AG08395 (cell line): ENCODE measurements around the gene TAC4.

ENCODE experiments used
- DNase-seq: peaks from one replicate; pipeline ENCODE4 v3.0.0; 2012; ENCODE audit warnings: mixed read lengths, low spot score

The TAC4 gene

GRCh38 chr17:49848019-49848473 is at the start of gene TAC4:
TSS of gene TAC4 (minus strand) at chr17:49848069. CDS start at chr17:49848017, 52 bp downstream.
- DNase-seq, result no peak

DNA sequence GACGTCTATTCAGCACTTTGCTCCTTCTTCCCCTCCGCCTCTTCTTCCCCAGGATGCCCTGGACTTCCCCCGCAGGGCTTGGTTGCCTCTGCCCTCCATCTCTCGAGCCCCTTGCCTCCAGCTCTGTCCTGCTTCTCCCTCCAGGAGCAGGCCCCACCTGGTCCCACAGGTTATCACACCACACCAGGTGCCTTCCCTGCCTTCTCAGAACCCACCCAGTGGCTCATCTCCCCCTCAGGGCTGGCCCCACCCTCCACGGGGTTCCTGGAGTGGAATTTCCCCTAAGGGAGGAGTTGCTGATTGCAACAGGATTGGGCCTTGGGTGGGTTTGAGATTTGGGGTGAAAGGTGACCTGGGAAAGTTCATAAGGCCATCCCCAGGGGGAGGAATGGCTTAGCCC is 49.0 kb upstream of the TAC4 start:
- no peak for DNase-seq

- DNase-seq, result no peak
Observed at GRCh38 chr17:49896222-49896621, 48.4 kb upstream of the TAC4 start.

DNA sequence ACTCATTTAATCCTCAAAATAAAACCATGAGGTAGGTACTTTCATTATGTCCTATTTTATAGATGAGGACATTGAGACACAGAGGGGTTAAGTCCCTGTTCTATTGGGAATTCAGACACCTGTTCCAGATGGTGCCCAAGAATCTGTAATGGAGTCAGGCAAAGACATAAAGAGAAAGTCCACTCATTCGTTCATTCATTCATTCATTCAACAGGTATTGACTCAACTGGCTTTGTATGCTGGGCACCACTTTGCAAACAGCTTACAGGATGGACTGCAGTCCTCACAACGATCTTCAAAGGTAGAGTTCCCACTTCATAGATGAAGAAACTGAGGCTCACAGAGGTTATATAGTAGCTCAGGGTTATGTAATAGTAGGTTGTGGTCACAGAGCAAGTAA is 47.9 kb upstream of the TAC4 start:
- DNase-seq, result no peak

DNA sequence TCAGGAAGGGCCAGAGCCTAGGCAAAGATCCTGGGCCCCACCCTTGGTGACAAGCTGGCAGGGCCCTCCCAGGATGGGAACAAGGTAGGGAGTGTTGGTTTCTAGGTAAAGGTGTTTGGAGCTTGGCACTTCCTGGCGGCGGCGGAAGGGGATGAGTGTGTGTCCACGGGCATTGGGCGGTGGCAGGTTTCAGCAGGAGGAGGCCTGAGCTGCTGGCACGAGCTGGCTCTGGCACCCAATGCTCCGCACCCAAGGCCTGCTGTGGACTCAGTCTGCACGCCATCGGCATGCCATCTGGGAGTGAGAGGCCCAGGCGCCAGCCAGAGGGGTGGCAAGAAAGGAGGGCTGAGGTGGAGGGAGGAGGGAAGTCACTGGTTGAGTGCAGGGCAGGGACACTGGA is 46.9 kb upstream of the TAC4 start:
- no peak for DNase-seq

GRCh38 chr17:49891694-49892389 is 44.0 kb upstream of the TAC4 start:
- DNase-seq, result no peak

DNA sequence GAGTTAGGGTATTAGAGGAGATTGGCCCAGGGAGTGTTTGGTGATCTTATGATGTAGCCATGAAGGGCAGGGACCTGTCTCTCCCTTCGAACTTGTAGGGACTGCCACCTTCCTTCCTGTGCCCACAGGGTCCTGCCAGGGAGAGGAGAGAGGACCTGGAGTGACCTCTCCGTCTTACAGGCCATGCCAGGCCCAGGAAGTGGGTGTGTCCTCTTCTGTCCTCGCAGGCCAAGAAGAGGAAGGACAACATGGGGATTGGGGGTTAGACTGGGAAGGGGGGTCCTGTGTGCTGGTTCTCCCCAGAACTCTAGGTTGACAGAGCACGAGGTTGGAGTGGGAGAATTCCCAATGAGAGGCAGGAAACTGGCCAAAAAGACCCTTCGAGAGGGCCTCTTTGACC is 43.4 kb upstream of the TAC4 start:
- DNase-seq, result no peak

GRCh38 chr17:49890852-49891251 is 43.0 kb upstream of the TAC4 start:
- no peak for DNase-seq

- DNase-seq, result no peak
Observed at GRCh38 chr17:49890077-49890821, 42.4 kb upstream of the TAC4 start.

DNA sequence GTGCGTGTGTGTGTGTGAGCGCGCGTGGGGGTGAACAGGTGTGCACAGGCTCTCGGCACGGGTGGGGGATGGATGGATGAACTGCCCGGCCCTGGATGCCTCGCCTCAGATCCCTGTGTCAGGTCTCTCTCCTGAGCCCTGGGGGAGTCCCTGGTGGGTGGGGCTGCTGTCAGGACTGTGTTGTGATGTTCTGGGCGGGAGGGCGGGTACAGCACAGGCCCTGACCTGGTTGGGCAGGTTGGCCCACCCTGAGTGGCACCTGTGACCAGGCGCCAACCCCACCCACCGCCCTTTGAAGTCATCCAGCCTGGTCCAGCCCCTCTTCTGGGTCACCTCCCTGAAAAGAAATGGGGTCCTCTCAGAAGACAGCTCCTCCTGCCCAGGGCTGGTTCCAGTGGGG is 41.6 kb upstream of the TAC4 start:
- DNase-seq, result no peak

DNA sequence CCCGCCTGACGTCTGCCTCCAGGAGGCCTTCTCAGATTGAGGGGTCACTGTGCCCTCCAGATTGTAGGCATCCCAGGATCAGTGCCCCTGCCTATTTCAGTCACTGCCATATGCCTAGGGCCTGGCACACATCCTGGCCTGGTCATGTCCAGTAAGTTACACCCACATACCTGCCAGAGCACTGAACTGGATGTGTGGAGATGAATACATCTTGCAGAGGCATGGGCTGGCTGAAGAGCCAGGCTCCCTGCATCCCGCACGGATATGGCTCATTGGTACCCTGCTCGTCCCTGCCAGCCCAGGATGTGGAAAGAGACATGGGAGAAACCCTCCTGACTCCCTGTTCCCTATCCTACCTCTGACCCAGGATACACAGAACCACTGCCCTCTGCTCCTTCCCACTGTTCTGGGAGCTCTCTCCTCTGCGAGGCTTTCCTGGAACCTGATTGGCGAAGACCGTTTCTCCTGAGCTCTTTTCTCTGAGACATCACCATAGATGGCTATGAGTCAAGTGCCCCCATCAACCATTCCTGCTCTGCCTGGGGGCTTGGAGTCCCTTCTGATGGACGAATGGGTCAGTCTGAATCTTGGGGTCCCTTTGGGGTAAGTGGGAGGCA is 40.0 kb upstream of the TAC4 start:
- DNase-seq, result no peak

DNA sequence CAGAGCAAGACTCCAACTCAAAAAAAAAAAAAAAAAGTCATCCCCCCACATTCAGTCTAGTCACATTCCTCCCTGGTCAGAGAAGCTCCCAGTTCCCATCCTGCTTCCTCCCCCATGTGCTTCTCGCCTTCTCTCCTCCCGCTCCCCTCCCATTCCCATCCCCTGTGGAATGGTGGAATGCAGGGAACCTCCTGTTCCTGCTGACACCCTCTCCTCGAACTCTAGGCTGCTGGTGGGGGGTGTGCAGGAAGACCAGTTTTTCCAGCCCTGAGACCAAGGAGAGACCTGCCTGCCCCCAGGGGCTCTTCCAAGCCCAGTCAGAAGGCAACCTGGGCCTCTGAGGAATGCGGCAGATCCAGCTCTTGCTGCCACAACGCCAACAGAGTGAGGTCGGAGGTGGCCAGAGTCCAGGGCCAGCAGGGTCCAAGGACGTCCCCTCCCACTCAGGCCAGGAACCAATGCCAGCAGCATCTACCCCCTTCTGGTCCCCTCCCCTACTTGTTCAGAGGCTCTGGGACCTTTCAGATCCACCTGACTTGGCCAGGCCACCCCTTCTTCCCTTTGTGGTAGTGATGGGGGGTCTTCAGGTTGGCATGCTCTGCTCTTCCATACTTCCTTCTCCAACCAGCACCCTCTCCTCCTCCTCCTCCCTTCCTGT is 39.3 kb upstream of the TAC4 start:
- no peak for DNase-seq

- no peak for DNase-seq
Observed at GRCh38 chr17:49886036-49886435, 38.2 kb upstream of the TAC4 start.

DNA sequence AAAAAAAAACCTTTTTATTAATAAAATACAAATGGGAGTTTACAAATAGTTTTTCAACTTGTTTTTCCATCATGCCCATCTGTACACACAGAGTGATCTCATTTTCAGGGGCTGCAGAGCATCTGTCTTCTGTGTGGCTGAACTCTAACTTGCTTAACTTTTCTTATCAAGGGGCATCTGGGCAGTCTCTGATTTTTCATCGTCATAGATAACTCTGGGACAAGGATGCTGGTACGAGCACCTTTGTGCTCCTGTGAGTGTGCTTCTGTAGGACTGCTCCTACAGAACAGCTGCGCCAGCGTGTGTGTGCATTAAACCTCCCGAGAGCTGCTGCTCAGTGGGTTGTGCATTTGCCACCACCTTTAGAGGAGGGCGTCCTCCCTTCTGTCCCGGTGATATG is 34.6 kb upstream of the TAC4 start:
- DNase-seq, result no peak

DNA sequence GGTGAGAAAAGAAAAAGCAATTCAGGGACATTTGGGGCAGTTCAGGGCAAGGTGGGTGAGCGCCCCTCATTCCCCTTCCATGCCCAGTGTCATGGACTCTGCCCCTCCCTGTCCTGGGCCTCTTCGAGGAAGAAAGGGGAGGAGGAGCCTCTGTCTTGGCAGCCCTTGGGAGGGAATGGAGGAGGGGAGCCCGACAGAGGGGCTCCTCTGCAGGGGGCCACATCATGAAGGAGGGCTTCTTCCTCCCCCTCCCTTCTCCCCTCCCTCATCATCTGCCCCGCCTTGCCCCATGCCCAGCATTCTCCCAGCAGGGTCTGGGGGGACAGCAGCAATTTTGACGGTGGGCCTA is 33.2 kb upstream of the TAC4 start:
- DNase-seq, result no peak

DNA sequence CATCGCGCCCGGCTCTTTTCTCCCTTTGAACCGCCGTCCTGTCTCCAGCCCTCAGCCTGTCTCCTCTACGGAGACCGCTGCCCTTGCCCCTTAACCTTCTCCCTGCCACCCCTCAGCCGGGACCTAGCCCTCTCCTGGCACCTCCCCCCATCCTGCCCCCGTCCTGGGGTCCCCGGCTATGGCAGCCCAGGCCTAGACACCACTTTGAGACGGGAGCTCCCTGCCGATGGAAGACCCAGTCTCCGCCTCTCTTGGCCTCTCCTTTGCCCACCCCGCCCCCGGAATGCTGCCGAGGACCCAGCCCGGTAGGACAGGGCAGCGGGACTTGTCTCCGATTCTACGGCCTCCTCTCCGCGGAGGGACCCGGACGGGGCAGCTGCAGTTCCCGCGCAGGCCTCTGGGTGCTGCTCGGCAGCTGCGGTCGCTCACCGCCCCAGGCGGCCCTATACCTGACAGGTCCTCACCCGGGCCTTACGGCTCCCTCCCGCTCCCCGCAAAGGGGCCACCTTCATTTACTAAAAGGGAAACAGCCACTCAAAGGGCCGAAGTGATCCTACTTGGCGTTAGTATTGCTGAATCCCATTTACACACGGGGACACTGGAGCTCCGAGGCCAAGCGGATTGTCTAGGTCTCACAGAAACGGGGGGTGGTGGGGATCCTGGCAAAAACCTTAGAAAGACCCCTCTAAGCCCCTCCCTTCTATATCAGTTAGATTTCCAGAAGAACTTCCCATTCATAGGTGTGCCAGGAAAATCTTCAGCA is 32.6 kb upstream of the TAC4 start:
- peak; percentile 92 for DNase-seq

DNA sequence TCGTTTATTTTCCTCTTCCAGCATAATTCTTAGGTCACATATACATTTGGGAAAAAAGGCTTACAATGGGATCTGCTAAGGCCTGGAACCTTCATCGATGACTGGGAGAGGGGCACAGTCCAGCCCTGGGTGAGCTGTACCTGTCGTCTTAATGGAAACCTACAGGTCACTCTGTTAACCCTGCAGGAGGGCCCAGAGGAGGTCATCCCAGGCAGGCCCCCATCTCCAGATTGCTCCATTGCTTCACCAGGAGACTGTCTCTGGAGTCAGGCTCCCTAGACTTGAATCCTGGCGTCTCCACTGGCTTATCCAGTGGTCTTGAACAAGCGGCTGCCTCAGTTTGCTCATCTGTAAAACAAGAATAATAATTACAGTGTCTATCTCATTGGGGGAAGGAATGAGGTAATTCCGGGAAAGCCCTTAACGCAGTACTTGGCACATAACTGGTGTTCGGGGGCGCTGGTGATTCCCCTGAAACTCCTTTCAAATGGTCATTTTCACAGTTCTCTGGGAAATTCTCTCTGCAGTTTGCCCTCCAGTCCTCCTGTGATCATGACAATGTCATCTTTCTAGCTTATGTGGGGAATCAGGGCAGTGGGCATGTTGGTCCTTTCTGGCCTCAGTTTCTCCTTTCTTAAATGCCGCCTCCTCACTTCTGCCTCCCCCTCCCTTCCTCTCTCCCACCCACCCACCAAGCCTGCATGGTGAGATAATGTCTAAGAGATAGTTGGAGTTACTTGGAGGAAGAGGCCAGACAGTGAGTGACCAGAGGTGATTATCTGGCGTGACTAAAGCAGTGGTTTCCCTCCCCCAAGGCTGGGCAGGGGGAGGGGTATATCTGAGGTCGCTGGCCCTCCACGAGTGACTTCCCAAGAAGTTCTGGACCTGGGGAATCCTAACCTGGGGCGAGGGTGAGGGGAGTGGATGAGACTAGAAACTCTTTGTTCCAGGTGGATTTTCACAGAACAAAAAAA is 31.3 kb upstream of the TAC4 start:
- DNase-seq, result no peak

DNA sequence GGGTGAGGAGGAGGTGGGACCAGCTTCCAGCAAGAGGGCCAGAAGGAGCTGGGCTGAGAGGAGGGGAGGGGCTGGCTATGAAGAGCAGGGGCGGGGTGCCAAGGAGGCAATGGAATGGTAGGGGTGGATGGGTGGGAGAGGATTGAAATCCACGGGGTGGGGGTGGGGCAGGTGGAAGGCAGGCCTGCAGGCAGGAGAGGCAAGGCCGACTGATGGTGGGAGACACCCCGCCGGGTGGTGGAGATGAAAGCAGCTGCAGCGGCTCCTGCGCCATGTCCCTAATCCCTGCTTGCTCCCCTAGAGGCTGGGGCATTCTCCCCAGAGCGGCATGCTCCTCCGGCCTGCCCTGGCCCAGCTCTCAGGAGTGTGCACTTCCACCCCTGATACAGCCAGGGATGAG is 27.8 kb upstream of the TAC4 start:
- no peak for DNase-seq

DNA sequence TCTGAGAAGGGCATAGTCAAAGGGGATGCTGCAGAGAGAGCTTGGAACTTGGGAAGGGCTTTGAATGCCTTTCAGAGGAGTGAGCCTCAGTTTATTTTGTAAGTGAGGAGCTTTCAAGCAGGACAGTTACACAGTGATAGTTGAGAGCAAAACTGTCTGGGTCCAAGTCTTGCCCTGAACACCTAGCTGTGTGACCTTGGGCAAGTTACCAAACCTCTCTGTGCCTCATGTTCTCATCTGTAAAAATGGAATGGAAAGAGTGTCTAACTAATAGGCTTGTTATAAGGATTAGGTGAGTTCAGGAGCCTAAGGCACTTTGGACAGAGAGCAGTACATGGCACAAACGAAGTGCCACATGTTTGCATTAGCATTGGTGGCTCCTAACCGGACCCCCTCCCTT is 27.0 kb upstream of the TAC4 start:
- DNase-seq, result no peak

GRCh38 chr17:49873926-49874325 is 26.1 kb upstream of the TAC4 start:
- no peak for DNase-seq

- no peak for DNase-seq
Observed at GRCh38 chr17:49873466-49873865, 25.6 kb upstream of the TAC4 start.
